Retina (tissue), 1 donor: ENCODE data around the gene PRCP.

Experiments used
- DNase-seq: peaks from one replicate; pipeline ENCODE4 v3.0.0-alpha.2; 2016

The PRCP gene

DNA sequence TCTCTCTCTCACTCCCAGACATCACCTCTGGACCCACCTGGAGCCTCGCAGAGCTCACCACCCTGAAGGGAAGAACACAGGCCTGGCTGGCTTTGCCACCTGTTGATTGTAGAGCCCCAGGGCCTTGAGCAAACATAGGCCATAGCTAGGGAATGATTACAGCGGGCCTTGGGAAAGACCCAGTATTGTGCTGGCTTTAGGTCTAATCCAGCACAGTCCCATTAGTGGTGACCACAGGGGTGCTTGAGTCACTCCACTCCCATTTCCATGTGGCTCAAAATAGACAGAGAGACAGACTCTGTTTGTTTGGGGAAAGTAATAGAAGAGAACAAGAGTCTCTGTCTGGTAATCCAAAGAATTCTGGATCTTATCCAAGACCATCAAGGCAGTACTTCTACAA lies 123.9 kb downstream of the PRCP start:
- DNase-seq: no peak

DNA sequence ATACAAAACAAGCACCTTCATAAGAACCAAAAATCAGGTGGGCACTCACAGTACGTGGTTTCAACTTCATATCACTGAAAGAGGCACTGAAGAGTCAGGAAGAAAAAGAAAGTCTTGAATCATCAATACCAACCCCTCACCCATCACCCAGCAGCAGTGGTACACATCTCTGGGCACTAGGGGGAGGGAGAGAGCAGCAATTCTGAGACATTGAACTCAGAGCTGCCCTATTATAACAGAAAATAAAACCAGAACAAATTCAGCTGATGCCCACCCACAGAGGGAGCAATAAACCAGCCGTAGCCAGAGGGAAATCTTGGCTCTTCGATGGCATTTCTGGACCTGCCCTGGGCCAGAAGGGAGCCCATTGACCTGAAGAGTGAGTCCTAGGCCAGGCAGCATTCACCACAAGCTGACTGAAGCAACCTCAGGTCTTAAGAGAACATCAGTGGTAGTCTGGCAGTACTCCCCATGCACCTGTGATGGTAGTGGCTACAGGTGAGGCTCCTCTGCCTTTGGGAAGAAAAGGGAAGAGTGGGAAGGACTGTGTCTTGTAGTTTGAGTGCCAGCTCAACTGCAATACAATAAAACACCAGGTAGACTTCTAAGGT lies 124.4 kb downstream of the PRCP start:
- no peak for DNase-seq

DNA sequence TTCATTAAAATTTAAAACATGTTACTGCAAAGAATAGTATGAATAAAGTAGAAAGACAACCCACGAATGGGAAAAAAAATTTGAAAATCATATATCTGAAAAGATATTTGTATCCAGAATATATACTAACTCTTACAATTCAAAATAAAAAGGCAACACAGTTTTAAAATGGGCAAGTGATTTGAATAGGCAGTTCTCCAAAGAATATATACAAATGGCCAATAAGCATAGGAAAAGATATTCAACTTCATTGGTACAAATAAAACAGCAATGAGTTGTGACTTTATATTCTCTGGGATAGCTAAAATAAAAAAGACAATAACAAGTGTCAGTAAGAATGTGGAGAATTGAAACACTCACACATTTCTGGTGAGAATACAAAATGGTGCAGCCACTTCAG lies 125.0 kb downstream of the PRCP start:
- DNase-seq: no peak
